GM18907 (cell line): ENCODE results near the gene ARF3.

Experiments used
- ATAC-seq: cut with Tn5 transposase; IDR thresholded peaks from one replicate; pipeline ENCODE4 v1.9.1; 2021; ENCODE audit warnings: mild to moderate bottlenecking, moderate library complexity; ENCODE audit not compliant: unreplicated experiment

The ARF3 gene

DNA sequence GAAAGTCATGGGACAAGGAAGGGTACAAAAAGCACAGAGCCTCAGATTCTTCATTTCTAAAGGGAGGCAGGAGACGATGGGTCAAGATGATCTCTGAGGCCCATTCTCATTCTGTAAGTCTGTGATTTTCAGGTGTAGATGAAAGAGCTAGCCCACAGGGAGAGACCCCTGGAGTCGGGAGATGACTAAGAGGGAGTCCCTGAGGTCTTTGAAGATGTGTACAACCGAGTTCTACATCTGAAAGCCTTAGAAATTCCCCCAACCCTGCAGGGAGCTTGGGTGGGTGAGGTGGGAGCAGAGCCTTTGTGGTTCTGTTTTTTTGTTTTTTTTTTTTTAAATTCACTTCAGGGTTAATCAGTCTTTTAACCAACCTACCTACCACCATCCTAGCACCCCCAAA lies 11.2 kb upstream of the ARF3 start:
- no peak for ATAC-seq

DNA sequence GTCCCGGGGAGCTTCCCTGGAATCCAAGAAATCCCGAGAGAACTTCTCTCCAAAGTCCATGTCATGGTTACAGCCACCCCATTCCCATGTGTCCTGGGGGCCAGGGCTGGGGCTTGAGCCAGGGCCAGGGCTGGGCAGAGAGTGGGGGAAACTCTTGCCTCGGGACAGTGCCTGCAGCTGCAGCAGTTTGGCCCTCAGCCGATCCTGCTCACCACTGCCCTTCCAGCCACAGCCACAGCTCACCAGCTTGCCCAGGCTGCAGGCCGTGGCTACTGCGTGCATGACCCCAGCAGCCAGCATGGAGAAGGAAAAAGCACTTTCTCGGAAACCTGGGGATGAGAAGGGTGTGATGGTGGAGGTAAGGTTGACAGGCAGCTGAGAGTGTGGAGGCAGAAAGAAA lies 10.7 kb upstream of the ARF3 start:
- no peak for ATAC-seq

DNA sequence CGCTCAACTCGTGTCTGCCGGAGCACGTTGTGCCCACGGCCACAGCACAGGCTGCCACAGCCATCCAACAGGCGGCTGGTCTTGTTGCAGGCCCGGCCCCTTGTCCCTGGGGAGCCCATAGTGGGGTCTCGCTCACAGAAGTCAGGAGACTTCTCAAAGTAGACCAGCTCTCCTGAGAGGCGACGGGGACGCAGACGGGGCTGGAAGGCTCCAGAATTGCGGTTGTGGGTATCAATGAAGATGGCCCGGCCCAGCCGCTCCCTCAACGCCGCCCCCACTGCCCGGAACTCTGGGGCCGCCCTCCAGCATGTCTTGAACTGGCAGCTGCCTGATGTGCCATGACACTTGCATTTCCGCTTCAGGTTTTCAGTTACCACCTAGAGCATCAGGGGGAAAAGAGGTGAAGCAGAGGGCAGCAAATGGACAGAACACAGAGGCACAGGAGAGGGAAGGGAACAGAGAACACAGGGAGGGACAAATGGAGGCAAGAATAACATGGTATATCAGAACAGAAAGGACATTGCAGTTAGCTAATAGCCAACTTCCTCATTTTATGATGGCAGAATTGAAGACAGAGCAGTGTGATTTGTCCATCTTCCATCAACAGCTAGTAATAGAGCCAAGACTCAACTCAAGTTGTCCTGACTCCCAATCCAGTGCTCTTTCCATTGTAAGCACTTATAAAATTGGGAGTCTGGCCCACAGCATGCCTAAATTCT lies 9.0 kb upstream of the ARF3 start:
- ATAC-seq = no peak

DNA sequence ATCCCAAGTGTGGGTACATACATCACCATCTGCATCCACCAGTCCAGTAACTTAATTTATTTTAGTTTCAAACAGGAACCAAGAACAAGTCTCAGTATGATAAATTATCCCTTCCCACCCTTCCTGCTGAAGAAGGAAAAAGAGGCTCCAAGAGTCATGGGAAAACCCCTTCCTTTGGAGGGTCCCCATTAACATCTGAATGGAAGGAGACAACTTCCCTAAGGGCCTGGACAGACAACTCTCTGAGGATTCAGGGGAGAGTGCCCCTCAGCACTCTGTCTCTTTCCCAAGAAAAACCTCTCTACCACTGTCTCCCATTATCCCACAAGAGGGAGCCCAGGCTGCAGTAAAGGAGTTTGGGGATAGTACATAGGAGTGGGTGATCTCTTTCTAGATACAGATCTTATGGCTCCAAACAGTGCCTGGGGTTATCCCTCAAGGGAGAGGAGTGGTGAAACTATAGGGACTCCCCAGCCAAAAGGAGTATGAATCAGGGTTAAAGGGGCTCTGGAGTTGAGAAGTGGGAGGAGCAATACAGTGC lies 8.1 kb upstream of the ARF3 start:
- no peak for ATAC-seq

DNA sequence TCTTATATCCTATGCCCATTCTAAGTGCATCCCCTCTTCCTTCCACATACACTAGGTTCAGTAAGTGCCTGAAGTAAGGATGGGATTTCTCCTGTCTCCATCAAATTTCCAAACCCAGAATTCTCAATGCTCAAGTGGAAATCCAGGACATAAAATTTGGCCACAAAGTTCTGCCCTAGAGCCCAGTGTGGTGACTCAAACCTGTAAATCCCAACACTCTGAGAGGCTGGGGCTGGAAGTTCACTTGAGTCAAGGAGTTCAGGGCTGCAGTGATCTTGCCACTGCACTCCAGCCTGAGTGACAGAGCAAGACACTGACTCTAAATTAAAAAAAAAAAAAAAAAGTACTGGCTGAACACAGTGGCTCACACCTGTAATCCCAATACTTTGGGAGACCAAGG lies 4.5 kb upstream of the ARF3 start:
- no peak for ATAC-seq

DNA sequence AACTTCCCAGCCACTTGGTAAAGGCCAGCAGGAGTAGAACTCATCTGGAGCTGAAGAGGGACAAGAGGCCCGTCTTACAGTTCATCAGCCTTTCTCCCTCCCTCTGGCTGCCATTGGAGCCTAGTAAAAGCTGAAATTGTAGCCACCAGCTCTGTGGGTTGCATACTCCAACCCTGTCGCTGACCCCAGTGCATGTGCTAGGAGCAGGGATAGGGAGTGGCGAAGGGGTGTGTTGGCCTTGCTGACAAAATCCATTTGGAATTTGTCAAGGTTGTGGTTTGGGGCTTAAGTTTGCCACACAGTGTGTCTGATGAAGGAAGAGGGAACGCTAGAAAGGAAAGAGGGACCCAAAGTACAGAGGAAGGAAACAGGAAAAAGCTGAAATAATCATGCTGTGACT lies 4.0 kb upstream of the ARF3 start:
- no peak for ATAC-seq

DNA sequence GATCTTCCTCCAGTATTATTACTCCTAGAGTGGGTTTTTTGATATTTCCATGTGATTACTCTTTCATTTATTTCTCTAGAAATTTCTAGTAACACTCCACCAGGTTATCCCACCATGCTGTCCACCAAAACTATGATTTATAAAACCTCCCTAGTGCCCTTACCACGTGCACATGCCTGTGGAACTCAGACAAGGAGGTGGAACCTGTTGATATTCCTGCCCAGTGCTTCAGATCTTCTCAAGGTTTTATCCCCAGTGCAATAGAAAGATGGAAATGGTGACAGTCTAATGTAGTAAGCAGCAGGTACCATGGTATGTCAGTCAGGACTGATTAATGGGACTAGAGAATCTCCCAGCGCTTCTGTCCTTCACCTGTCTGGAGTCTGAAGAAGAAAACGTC lies 3.5 kb upstream of the ARF3 start:
- no peak for ATAC-seq

DNA sequence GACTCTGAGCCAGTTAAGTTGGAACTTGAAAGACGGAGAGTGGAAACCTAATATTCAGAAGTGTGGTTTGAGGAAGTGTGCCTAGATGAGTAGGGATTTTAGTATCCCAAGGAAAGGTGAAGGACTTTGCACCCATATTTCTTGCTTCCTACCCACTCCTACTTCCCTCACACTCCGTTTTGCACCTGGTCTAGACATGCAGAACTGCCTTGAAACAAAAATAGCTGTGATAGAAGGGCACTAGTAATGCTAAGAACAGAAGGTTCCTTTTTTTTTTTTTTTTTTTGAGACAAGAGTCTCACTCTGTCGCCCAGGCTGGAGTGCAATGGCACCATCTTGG lies 732 bp upstream of the ARF3 start:
- ATAC-seq = no peak

DNA sequence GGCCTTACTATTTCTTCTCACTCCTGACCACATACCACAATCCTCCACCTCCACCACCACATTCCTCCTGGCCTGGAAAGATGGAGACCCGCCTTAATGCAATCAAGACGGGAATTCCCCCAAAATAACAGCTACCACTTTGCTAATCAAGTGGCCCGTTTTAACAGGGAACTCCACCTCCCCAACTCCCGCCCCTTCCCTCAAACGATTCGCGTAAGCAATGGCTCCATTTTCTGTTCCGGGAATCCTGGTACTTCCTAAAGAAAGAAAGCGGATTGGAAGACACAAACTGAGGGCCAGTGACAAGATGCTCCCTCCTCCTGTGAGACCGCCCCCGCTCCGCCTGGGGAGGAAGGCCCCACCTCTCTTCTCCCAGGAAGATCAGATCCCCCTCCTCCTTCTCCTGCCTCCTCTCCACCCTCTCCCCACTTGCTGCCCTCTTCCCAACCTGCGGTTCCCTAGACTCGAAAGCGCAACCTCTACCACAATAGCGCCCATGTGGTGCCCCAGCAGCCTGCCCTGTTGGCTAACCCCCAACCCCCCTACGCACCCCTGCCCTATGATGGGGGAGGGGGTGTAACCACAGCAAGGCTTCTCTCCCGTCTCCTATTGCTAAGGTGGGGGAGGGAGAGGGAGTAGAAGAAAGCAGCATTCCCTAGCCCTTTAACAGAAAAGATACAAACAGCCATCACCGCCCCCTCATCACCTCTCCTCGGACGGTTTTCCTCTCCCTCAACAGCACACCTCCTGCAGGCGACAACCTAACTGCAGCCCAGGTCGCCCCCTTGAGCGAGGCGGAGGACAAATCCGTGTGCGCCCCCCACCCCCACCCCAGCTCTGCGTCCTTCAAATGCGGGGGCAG lies 777 bp downstream of the ARF3 start:
- ATAC-seq = peak; percentile 4

DNA sequence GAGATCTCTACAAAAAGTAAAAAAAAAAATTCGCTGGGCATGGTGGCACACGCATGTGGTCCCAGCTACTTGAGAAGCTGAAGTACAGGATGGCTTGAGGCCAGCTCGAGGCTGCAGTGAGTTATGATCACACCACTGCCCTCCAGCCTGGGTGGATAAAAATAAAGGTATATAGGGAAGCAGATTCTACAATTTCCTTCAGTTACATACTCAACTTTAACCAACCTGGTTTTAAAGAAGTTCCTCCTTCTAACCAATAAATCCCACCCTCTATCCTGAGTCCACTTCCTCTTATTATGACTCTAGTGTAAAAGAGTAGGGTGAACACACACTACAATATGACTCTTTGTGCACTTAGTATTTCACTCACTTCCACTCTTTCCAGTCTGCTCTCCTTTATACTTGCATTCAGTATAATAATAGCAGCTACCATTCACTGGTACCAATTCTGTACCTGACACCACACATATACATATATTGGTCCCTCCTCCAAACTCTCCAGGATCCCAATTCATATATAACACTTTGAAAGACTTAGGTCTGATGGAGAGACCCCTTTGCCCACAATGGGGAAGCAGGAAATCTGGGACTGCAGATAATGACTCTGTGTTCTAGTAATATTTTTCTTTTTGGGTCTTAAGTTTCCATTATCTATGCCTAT lies 2.3 kb downstream of the ARF3 start:
- no peak for ATAC-seq

DNA sequence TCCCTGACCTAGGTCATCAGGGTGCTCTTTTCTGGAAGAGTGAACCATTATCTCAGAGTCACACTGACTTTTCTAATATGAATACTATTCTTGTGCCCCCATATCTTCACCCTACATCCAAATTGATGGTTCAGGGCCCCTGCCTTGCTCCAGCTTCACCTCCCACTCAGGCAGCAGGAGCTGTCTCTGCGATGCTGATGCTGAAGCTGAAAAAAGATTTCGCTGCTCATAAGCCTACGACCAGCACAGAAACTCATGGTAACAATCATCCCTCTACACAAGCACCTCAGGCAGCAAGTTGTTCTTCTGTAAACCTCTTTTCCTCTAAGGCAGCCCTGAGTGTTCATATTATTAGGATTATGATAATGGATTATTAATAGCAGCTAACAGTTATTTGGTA lies 3.2 kb downstream of the ARF3 start:
- ATAC-seq = no peak

DNA sequence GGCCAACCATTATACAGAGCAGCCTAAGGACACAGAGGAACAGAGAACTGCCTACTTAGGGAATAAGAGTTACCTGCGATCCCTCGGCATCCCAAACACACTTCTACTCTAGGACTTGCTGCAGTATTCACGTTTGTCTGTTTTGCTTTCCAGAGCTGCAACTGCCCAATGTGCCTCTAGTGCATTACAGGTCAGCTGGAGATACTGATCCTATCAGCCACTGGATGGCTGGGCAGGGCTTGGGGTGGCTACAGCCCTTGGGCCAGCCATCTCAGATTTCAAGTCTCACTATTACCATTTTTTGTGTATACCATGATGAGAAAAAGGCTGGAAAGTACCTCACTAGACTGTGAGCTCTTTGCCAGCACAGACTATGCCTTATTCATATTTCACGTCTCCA lies 4.6 kb downstream of the ARF3 start:
- ATAC-seq = no peak

DNA sequence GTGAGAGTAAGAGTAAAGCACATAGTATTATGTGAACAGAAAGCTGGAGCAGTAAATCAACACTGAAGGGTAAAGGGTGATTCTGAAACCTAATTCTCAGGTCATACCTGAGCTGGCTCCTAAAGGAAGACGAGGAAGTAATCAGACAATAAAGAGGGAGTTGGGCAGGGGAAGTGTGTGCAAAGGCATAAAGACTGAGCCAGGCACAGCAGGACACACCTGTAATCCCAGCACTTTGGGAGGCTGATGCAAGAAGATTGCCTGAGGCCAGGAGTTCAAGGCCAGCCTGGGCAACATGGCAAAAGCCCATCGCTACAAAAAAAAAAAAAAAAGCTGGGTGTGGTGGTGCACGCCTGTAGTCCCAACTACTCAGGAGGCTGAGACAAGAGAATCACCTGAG lies 9.6 kb downstream of the ARF3 start:
- ATAC-seq = no peak

DNA sequence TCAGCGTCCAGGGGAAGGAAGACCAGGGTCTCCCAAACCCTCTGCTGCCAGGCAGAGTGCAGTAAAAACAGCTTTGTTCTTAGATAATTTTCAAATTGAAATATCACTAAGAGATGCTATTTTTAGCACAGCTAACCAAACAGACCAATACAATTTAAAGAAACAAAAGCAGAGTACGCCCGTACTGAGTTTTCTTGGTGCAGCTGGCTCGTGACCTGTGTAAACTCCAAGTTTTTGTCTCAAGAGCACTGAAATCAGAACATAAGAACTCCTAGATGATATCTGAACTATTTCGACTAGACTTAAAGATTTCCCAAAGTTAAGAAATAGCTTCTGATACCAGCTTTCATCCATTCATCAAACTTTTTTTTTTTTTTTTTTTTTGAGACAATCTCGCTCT lies 10.3 kb downstream of the ARF3 start:
- ATAC-seq = no peak

DNA sequence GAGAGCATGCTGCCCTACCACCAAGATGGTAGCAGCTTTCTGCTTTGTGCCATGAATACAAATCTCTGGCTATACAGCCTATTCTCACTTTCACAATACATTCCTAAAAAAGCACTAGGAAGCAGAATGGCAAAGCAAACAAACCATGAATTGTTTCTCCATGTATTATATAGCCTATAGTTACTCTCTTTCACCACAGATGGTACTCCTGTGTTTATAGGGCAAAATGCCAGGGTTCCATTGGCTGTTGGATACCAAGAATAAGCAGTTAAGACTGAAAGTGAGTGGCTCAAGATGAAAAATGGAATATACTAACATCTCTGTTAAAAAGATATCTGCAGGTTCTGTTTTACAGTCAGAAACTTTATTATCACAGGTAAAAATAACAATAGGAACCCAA lies 11.1 kb downstream of the ARF3 start:
- ATAC-seq = no peak

DNA sequence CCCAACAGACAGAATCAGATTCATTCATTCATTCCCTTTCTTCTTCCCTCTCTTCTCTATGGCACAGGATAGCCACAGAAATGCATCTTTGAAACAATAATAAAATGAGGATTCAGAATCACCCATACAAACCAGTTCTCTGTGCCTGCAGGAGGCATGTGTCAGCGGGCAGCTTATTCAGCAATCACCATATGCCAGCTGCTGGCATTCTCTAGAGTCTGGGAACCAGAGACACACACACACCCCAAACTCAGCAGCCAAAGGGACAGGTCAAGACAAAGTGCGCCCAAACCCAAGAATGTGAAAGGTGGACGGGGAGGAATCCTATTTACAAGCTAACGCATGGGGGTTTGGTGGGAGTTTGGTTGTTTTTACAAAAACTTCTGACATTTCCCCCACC lies 14.1 kb downstream of the ARF3 start:
- no peak for ATAC-seq

DNA sequence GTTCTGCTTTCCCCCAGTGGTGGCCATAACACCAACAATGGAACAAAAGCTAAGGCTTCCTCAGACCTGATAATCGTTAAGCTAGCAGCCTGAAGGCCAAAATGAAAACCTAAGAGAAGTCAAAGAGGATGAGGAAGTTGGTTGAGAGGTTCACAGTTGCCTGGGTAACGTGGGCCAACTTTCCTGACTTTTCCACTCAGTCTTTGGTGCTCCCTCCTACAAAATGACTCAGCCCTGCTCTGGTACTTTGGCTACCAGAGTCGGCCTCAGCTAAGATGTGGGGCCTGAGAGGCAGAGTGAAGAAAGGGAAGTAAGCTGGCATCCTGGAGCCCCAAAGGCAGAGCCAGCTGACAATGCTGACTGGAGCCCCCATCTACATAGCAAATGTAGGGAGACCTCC lies 17.1 kb downstream of the ARF3 start:
- ATAC-seq = no peak

DNA sequence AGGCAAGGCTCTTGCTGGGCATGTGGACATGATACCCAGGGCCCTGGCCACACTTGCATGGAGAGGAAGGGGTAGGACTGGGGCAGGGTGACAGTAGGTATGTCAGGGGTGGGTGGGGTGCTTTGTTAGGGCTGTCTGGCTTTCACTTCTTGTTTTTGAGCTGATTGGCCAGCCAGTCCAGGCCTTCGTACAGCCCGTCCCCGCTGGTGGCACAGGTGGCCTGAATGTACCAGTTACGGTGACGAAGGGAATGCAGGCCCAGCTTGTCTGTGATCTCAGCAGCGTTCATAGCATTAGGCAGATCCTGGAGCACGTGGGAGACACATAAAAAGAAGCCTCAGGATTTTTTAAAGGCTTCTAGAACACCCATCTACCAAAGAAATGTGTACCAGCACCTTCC lies 18.5 kb downstream of the ARF3 start:
- ATAC-seq = no peak

DNA sequence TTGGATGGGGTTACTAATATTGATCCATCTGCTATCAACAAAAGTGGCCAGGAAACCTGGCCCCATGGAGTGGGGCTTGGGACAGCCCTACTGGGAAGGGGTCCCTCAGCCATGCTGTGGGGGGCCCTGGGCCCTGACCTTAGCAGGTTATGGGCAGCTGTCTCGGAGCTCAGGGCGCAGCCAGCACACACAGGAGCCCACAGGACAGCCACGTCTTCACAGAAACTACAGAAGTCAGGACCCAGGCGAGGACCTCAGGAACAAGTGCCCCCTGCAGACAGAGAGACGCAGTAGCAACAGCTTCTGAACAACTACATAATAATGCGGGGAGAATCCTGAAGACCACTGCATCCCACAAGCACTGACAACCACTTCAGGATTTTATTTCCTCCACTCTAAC lies 20.1 kb downstream of the ARF3 start:
- no peak for ATAC-seq

DNA sequence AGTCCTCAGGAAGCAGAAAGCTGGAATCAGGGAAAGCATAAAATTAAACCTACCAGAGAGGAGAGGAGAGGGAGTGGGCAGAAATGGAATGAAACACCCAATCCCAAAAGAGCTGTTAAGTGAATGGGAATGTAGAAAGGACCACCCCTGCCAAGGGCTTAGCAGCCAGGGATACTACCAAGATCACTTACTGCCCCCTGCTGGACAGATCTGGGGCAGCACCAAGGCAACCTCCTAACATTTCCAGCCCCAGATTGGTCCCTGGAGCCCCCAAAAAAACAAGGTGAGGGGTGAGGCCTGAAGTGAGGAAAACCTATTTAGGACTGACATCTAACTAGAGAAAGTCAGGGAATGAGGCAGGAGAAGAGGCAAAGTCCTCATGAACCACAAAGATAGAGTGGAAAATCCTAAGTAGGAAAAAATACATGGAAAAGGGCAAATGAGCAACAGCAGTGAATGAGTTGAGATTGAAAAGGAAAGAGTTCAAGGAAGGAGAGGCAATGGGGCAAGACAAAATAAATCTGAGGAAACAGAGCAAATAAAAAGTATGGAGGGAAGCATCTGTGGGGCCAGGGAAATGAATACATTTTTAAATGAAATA lies 20.8 kb downstream of the ARF3 start:
- ATAC-seq = no peak

DNA sequence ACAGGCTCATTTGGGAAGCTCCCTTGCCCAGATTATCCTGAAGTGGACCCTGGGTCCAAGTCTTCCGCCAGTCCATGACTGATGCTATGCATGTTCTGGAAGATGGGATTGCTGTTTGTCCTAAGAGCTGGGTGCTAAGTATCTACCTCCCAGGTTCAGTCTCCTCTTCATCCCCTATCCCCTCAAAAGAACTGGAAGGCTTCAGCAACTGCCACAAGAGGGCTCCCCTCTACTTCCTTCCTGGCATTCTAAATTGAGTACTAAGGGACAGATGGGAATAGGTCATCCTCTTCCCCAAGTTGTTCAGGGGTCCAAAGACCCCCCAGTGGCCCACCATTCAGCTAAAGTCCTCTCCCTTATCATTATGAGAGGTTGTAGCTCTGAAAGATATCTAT lies 23.0 kb downstream of the ARF3 start:
- no peak for ATAC-seq
